HepG2 (cell line): ENCODE data around the gene ATP12A. TPM values are rescaled to one million over a fixed set of nuclear protein-coding genes. Genes with fewer than 3 reads are reported as not detected.

ENCODE experiments used
- ATAC-seq: fragments of 200-7000 bp; cut with Tn5 transposase; 3 replicates; pipeline ENCODE4 v1.9.1; 2020; ENCODE audit warnings: mild to moderate bottlenecking, moderate library complexity
- BruUV-seq: library from RNA; stranded (reverse); fragments of 400-500 nt; replicated peaks from 2 replicates; lab custom pipeline; 2021; lab: Mats Ljungman, UMichigan
- CTCF ChIA-PET: fragments of 300-600 bp; formaldehyde crosslinking; extraction: SDS; loops from one replicate; lab custom pipeline; 2021; ENCODE audit warnings: low total read pairs, inconsistent platforms, low intra/inter-chr PET ratio; lab: Yijun Ruan, JAX
- POLR2A ChIA-PET: fragments of 350-600 bp; sonication (Branson Sonifier 250); formaldehyde crosslinking; loops from one replicate; lab custom pipeline; 2020; ENCODE audit warnings: antibody characterized with exemption, inconsistent platforms; lab: Yijun Ruan, JAX
- DNase-seq: peaks from one replicate; pipeline ENCODE4 v3.0.0-alpha.2; 2015; ENCODE audit warnings: low spot score
- FAIRE-seq: peaks from 3 replicates; lab custom pipeline; 2011; peaks lifted over from hg19 to GRCh38; lab: Jason Lieb, UNC
- H2AFZ ChIP-seq: one replicate; pipeline ENCODE4 v1.6.1; 2011; ENCODE audit warnings: low read length, inconsistent platforms
- H3K27ac ChIP-seq: fragments of 300-600 bp; 3 replicates; pipeline ENCODE4 v1.8.0; 2011; ENCODE audit warnings: mixed run types, mild to moderate bottlenecking, mixed read lengths, low read length, inconsistent platforms; ENCODE audit not compliant: insufficient read depth; ENCODE audit errors: extremely low read length
- H3K27me3 ChIP-seq, 2 experiments: fragments of 200-600 bp in 1 of 2; 2 replicates in 1 of 2; 3 replicates in 1 of 2; pipeline versions ENCODE4 v1.6.0 to v1.8.0; 2011; ENCODE audit warnings: low read length in 2 of 2, mild to moderate bottlenecking in 2 of 2, moderate library complexity in 2 of 2, inconsistent platforms in 1 of 2; ENCODE audit not compliant: insufficient read depth in 2 of 2, control insufficient read depth in 1 of 2
- H3K36me3 ChIP-seq, 2 experiments: fragments of 200-600 bp in 1 of 2; replicated peaks in 1 of 2; 2 replicates in 1 of 2; 3 replicates in 1 of 2; pipeline versions ENCODE4 v1.5.1 to v1.8.0; 2011; ENCODE audit warnings: low read length in 2 of 2, inconsistent platforms in 1 of 2; ENCODE audit not compliant: insufficient read depth in 2 of 2, control insufficient read depth in 1 of 2
- H3K4me1 ChIP-seq: 2 replicates; pipeline ENCODE4 v1.5.1; 2012; ENCODE audit warnings: low read length, inconsistent platforms; ENCODE audit not compliant: insufficient read depth
- H3K4me2 ChIP-seq: 2 replicates; pipeline ENCODE4 v1.6.0; 2011; ENCODE audit warnings: low read depth, low read length, inconsistent platforms
- H3K4me3 ChIP-seq, 3 experiments: fragments of 200-600 bp in 1 of 3; sonication (generic), shearing (Covaris generic) in 1 of 3; replicated peaks in 1 of 3; 2 replicates each; pipeline ENCODE4 v1.5.1; 2011 to 2016; ENCODE audit warnings: low read length in 3 of 3, inconsistent platforms in 2 of 3, low read depth in 2 of 3, mild to moderate bottlenecking in 2 of 3, control low read depth in 1 of 3, mixed read lengths in 1 of 3; ENCODE audit not compliant: insufficient read depth in 1 of 3
- H3K79me2 ChIP-seq: one replicate; pipeline ENCODE4 v1.6.1; 2011; ENCODE audit warnings: low read length, inconsistent platforms; ENCODE audit not compliant: insufficient read depth
- H3K9ac ChIP-seq: 2 replicates; pipeline ENCODE4 v1.6.0; 2011; ENCODE audit warnings: mild to moderate bottlenecking, low read depth, low read length, inconsistent platforms; ENCODE audit not compliant: insufficient read depth
- H3K9me3 ChIP-seq: 2 replicates; pipeline ENCODE4 v1.5.1; 2012; ENCODE audit warnings: mild to moderate bottlenecking, low read length
- H4K20me1 ChIP-seq: 2 replicates; pipeline ENCODE4 v1.6.0; 2011; ENCODE audit warnings: inconsistent platforms, mild to moderate bottlenecking, low read length, moderate library complexity; ENCODE audit not compliant: insufficient read depth
- CENPT ChIP-seq: sonication (generic); formaldehyde crosslinking; IDR thresholded peaks from 2 replicates; pipeline ENCODE4 v1.8.0; 2022; ENCODE audit warnings: low read depth, mild to moderate bottlenecking, moderate library complexity, missing genetic modification reagents
- EP300 ChIP-seq, 3 experiments: sonication (generic) in 1 of 3; formaldehyde crosslinking in 1 of 3; IDR thresholded peaks; 2 replicates each; pipeline versions ENCODE4 v1.5.1 to v1.6.1; 2011 to 2020; ENCODE audit warnings: low read depth in 2 of 3, low read length in 2 of 3, borderline replicate concordance in 1 of 3, improper control_type of control experiment in 1 of 3, mild to moderate bottlenecking in 1 of 3, missing genetic modification reagents in 1 of 3, moderate library complexity in 1 of 3
- EZH2 ChIP-seq: conservative IDR thresholded peaks from 2 replicates; pipeline ENCODE4 v1.6.1; 2012; ENCODE audit warnings: mild to moderate bottlenecking, low read depth, low read length, moderate library complexity
- MAF1 ChIP-seq: sonication (generic); formaldehyde crosslinking; IDR thresholded peaks from 2 replicates; pipeline ENCODE4 v1.5.0; 2020; ENCODE audit warnings: missing genetic modification reagents, borderline replicate concordance
- SNRNP70 ChIP-seq: fragments of 200-400 bp; formaldehyde crosslinking; IDR thresholded peaks from 2 replicates; pipeline ENCODE4 v1.6.1; 2017; ENCODE audit warnings: mild to moderate bottlenecking, low read depth, low read length, moderate library complexity
- SOX6 ChIP-seq, 2 experiments: fragments of 450-650 bp in 1 of 2; sonication (generic) in 1 of 2; formaldehyde crosslinking in 1 of 2; IDR thresholded peaks; 2 replicates each; pipeline versions ENCODE4 v1.4.0 to v1.6.1; 2017 to 2020; ENCODE audit warnings: antibody characterized with exemption in 1 of 2, mild to moderate bottlenecking in 1 of 2, missing genetic modification reagents in 1 of 2
- SP5 ChIP-seq: IDR thresholded peaks from 2 replicates; pipeline ENCODE4 v1.6.1; 2016; ENCODE audit warnings: low read depth, borderline replicate concordance
- TBP ChIP-seq: sonication (generic); formaldehyde crosslinking; IDR thresholded peaks from 2 replicates; pipeline ENCODE4 v1.5.0; 2020; ENCODE audit warnings: missing genetic modification reagents
- XRCC5 ChIP-seq: fragments of 200-400 bp; formaldehyde crosslinking; optimal IDR thresholded peaks from 2 replicates; pipeline ENCODE3; 2017; ENCODE audit warnings: mild to moderate bottlenecking, low read length
- WGBS: methylation state at CpG from one replicate; pipeline ENCODE4 v1.1.6; 2017; ENCODE audit warnings: low lambda C conversion rate; 5-methylcytosine and 5-hydroxymethylcytosine counted together
- in situ Hi-C: cut with HindIII; loops from 2 replicates; pipeline ENCODE4 v1.10.0; 2017; ENCODE audit warnings: low pct_unique_long_range_greater_than_20kb; ENCODE audit not compliant: extremely low pct_ligation_motif_present
- intact Hi-C: fragments of 100-400 bp; cut with micrococcal nuclease; formaldehyde crosslinking; loops from one replicate; pipeline ENCODE4 v1.10.0; 2022; ENCODE audit not compliant: unreplicated experiment
- polyA plus RNA-seq, 8 experiments: library from polyadenylated mRNA; depleted of rRNA in 3 of 8; stranded (reverse) in 7 of 8; unstranded in 1 of 8; fragments of >200 nt; fragmentation: Illumina TruSeq in 4 of 8; extraction: Trizol in 4 of 8; gene quantifications; 2 replicates each; pipeline versions ENCODE4 v1.2.1 to v1.2.3, GENCODE V29; 2011 to 2016; ENCODE audit warnings: low read depth in 4 of 8, missing spikeins in 1 of 8, mixed read lengths in 1 of 8; ENCODE audit not compliant: insufficient read depth in 1 of 8
- total RNA-seq, 5 experiments: library from RNA; depleted of rRNA; stranded (reverse); fragments of >200 nt; fragmentation: Illumina TruSeq; extraction: Trizol; gene quantifications; 2 replicates each; pipeline ENCODE4 v1.2.3, GENCODE V29; 2016; ENCODE audit warnings: low read depth in 1 of 5
- TF ChIP-seq, protein P1 (sequence below): sonication (generic); formaldehyde crosslinking; IDR thresholded peaks from 2 replicates; pipeline ENCODE4 v1.5.0; 2020; ENCODE audit warnings: mild to moderate bottlenecking, missing genetic modification reagents
- TF ChIP-seq, protein P2 (sequence below): sonication (generic); formaldehyde crosslinking; IDR thresholded peaks from 2 replicates; pipeline ENCODE4 v1.4.0; 2020; ENCODE audit warnings: mild to moderate bottlenecking, low read depth, missing genetic modification reagents
- TF ChIP-seq, protein P3 (sequence below): sonication (generic); formaldehyde crosslinking; IDR thresholded peaks from 2 replicates; pipeline ENCODE4 v1.8.0; 2022; ENCODE audit warnings: mild to moderate bottlenecking, missing genetic modification reagents, borderline replicate concordance

Gene ATP12A
- total and polyA plus RNA-seq, 2 of the 13 experiments (the other 11 are each of a cell fraction or from before 2014, with no cell fraction given) = not detected

DNA sequence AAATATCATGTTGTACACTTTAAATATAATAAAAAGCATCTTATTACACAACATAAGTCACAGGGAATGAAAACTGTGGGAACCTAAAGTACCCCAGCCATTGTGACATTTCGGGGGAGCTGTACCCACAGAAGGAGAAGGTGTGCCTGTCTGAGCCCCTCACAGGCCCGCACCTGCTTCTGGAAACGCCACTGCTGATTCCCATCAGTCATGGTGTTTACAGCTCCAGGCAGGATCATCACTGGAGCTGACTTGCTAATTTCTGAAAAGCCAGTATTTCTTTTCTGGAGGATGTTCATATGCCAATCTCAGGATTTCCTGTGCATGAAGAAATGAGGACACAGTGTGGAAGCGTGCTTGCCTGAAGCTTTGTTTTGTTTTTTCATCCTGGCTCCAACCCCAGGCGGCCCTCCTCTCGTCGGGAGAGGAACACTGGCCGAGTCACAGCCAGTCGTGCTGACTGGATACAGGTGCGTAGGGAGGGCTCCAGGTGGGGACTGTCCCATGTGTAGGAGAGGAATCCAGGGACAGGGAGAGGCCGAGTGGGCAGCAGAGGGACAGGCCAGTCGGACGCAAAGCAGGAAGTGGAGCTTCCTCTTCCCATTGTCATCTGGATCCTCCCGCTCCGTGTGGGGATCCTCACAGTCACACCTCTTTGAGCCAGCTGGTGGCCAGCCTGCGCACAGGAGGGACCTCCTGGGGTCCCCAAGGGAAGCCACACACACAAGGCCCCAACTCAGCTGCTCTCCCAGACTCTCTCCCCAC, 4.2 kb upstream of the ATP12A start:
- Histone ChIP-seq H3K27me3 (peaks cover 6 to 54% of the 10 kb centered on the region in 2 experiments; a peak in 4 of 5 replicates), H3K9me3 (no peaks in the 10 kb centered on the region), H3K4me1 (peaks cover 7% of the 10 kb centered on the region; the same call in 1 of the 2 replicates), H4K20me1 (no peaks in the 10 kb centered on the region), H3K4me3 (no peak overlapping the region), H3K27ac (no peak overlapping the region), H3K79me2 (no peaks in the 10 kb centered on the region), H2AFZ (no peak overlapping the region), H3K36me3 (no peaks in the 10 kb centered on the region), H3K4me2 (no peak overlapping the region), H3K9ac (no peak overlapping the region)
- WGBS = 12% methylated on average over 11 of the region's 16 CpGs
- TF ChIP-seq MAF1 (CRISPR knock-in tag) = no peak
- 0 out of 2 replicates have a peak, but pooled peaks have one; percentile 50 for TF ChIP-seq EZH2
- no peak for TF ChIP-seq SOX6 (IDR thresholded peaks at IDR 0.05)
- no peak for TF ChIP-seq SOX6 (CRISPR knock-in tag; IDR thresholded peaks at IDR 0.05)
- TF ChIP-seq SNRNP70 = no peak
- ChIA-PET POLR2A (no interaction called here), CTCF (no interaction called here)
- ATAC-seq = no peak
- in situ Hi-C loops = no loop called here
- intact Hi-C loops = no loop called here
- no peak for DNase-seq
- FAIRE-seq = no peak
- no TSS peak for BruUV-seq

DNA sequence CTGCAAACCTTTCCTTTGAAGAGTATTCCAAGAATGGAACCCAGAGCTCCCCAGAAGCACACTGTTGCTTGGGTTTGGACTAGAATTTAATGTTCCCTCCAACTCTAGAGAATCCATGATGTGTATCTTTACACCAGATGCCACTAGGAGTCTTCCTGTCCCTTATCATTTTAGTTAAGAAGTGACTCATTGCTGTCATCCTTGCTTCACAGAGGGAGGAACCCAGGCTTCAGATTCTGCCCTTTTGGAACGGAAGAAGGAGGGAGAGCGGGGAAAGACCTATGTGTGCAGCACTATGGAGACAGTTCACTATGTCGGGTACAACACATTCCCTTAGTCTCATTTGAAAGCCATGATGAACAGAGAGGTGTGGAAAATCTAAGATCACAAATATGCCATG, 2.1 kb upstream of the ATP12A start:
- Histone ChIP-seq H3K27ac (no peak overlapping the region), H3K36me3 (no peaks in the 10 kb centered on the region), H3K27me3 (peaks cover 6 to 53% of the 10 kb centered on the region in 2 experiments; a peak in 4 of 5 replicates), H3K9me3 (no peaks in the 10 kb centered on the region), H3K9ac (no peak overlapping the region), H3K4me1 (peaks cover 3% of the 10 kb centered on the region), H2AFZ (no peak overlapping the region), H3K4me3 (no peak overlapping the region), H4K20me1 (no peaks in the 10 kb centered on the region), H3K79me2 (no peaks in the 10 kb centered on the region), H3K4me2 (no peak overlapping the region)
- no peak for DNase-seq
- 22% methylated on average over 3 of the region's 3 CpGs for WGBS
- FAIRE-seq = no peak
- intact Hi-C loops = no loop called here
- ChIA-PET CTCF (no interaction called here), POLR2A (no interaction called here)
- in situ Hi-C loops = no loop called here
- ATAC-seq = no peak; the same call in 2 of the 3 replicates
- no TSS peak for BruUV-seq
- no peak for TF ChIP-seq TBP
- TF ChIP-seq, protein P1, sequence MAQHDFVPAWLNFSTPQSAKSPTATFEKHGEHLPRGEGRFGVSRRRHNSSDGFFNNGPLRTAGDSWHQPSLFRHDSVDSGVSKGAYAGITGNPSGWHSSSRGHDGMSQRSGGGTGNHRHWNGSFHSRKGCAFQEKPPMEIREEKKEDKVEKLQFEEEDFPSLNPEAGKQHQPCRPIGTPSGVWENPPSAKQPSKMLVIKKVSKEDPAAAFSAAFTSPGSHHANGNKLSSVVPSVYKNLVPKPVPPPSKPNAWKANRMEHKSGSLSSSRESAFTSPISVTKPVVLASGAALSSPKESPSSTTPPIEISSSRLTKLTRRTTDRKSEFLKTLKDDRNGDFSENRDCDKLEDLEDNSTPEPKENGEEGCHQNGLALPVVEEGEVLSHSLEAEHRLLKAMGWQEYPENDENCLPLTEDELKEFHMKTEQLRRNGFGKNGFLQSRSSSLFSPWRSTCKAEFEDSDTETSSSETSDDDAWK (CRISPR knock-in tag) = no peak
- TF ChIP-seq SP5 (CRISPR knock-in tag) = no peak
- no peak for TF ChIP-seq CENPT (CRISPR knock-in tag)
- TF ChIP-seq, protein P2, sequence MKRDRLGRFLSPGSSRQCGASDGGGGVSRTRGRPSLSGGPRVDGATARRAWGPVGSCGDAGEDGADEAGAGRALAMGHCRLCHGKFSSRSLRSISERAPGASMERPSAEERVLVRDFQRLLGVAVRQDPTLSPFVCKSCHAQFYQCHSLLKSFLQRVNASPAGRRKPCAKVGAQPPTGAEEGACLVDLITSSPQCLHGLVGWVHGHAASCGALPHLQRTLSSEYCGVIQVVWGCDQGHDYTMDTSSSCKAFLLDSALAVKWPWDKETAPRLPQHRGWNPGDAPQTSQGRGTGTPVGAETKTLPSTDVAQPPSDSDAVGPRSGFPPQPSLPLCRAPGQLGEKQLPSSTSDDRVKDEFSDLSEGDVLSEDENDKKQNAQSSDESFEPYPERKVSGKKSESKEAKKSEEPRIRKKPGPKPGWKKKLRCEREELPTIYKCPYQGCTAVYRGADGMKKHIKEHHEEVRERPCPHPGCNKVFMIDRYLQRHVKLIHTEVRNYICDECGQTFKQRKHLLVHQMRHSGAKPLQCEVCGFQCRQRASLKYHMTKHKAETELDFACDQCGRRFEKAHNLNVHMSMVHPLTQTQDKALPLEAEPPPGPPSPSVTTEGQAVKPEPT = no peak
- no peak for TF ChIP-seq EP300 (IDR thresholded peaks at IDR 0.05; ENCODE audit: low read depth in 2 of 2, low read length in 2 of 2)
- no peak for TF ChIP-seq EP300 (CRISPR knock-in tag; IDR thresholded peaks at IDR 0.05; ENCODE audit: borderline replicate concordance)
- TF ChIP-seq, protein P3, sequence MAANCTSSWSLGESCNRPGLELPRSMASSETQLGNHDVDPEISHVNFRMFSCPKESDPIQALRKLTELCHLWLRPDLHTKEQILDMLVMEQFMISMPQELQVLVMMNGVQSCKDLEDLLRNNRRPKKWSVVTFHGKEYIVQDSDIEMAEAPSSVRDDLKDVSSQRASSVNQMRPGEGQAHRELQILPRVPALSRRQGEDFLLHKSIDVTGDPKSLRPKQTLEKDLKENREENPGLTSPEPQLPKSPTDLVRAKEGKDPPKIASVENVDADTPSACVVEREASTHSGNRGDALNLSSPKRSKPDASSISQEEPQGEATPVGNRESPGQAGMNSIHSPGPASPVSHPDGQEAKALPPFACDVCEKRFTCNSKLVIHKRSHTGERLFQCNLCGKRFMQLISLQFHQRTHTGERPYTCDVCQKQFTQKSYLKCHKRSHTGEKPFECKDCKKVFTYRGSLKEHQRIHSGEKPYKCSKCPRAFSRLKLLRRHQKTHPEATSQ (CRISPR knock-in tag) = no peak
- no peak for TF ChIP-seq XRCC5
